Tibial artery (tissue), 4 donors: ENCODE measurements around the gene ASB2.

Experiments
- DNase-seq, 2 donors: peaks; one replicate each; pipeline ENCODE4 v3.0.0-alpha.2; 2019
- H3K27ac ChIP-seq, 2 donors: fragments of 200-600 bp; sonication (generic) in 1 of 2; 1 replicate in 1 of 2; 2 replicates in 1 of 2; pipeline ENCODE4 v1.5.1; 2018 to 2019; ENCODE audit warnings: mild to moderate bottlenecking in 1 of 2
- H3K27me3 ChIP-seq, 2 donors: fragments of 200-600 bp; sonication (generic) in 1 of 2; one replicate each; pipeline versions ENCODE4 v1.5.1 to v1.6.0; 2016 to 2019
- H3K36me3 ChIP-seq, 3 donors: fragments of 200-600 bp; sonication (generic) in 2 of 3; one replicate each; pipeline ENCODE4 v1.5.1; 2016 to 2019; ENCODE audit warnings: mild to moderate bottlenecking in 2 of 3
- H3K4me1 ChIP-seq, 4 donors: fragments of 200-600 bp; sonication (generic) in 2 of 4; 1 replicate in 3 of 4; 2 replicates in 1 of 4; pipeline ENCODE4 v1.5.1; 2016 to 2019
- H3K4me3 ChIP-seq, 2 donors: fragments of 200-600 bp; sonication (generic) in 1 of 2; 1 replicate in 1 of 2; 2 replicates in 1 of 2; pipeline ENCODE4 v1.5.1; 2018 to 2019; ENCODE audit warnings: mild to moderate bottlenecking in 2 of 2
- H3K9me3 ChIP-seq, 3 donors: fragments of 200-600 bp; sonication (generic) in 1 of 3; one replicate each; pipeline ENCODE4 v1.5.1; 2016 to 2019
- intact Hi-C: fragments of 100-400 bp; cut with DNase I; formaldehyde crosslinking; loops from one replicate; pipeline ENCODE4 v1.15.0; 2023; ENCODE audit warnings: low total_unique reads
- TF ChIP-seq, protein P1 (sequence below), 2 experiments: fragments of 200-600 bp in 1 of 2; fragments of 450-650 bp in 1 of 2; IDR thresholded peaks; one replicate each; pipeline ENCODE4 v1.5.1; 2017 to 2019; ENCODE audit warnings: antibody characterized with exemption in 2 of 2, mild to moderate bottlenecking in 1 of 2, moderate library complexity in 1 of 2

Gene ASB2

GRCh38 chr14:93926873-93927799 lies 49.2 kb downstream of the ASB2 start, which contains the start of gene FAM181A:
Gene FAM181A (plus strand): TSS chr14:93927344. CDS start chr14:93928286, 942 bp downstream.
- Histone ChIP-seq H3K9me3 (no peaks in the 10 kb centered on the region), H3K36me3 (peaks cover 0 to 16% (median 4%) of the 10 kb centered on the region in 3 donors), H3K4me1 (peaks cover 0 to 10% (median 0%) of the 10 kb centered on the region in 4 donors), H3K27ac (no peak within 1 kb of the TSS), H3K27me3 (no peaks in the 10 kb centered on the region), H3K4me3 (no peak within 1 kb of the TSS)
- intact Hi-C loops, result no loop called here
- TF ChIP-seq, protein P1, sequence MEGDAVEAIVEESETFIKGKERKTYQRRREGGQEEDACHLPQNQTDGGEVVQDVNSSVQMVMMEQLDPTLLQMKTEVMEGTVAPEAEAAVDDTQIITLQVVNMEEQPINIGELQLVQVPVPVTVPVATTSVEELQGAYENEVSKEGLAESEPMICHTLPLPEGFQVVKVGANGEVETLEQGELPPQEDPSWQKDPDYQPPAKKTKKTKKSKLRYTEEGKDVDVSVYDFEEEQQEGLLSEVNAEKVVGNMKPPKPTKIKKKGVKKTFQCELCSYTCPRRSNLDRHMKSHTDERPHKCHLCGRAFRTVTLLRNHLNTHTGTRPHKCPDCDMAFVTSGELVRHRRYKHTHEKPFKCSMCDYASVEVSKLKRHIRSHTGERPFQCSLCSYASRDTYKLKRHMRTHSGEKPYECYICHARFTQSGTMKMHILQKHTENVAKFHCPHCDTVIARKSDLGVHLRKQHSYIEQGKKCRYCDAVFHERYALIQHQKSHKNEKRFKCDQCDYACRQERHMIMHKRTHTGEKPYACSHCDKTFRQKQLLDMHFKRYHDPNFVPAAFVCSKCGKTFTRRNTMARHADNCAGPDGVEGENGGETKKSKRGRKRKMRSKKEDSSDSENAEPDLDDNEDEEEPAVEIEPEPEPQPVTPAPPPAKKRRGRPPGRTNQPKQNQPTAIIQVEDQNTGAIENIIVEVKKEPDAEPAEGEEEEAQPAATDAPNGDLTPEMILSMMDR (IDR thresholded peaks at IDR 0.05), result no peak
- DNase-seq, result no peak

GRCh38 chr14:93926245-93926872 lies 50.0 kb downstream of the ASB2 start:
- no peak overlapping the region for H3K4me3 ChIP-seq
- intact Hi-C loops, result no loop called here
- H3K4me1 ChIP-seq, result peaks cover 0 to 10% (median 0%) of the 10 kb centered on the region in 4 donors
- H3K9me3 ChIP-seq, result no peaks in the 10 kb centered on the region
- no peak for DNase-seq
- TF ChIP-seq, protein P1 (IDR thresholded peaks at IDR 0.05), result no peak
- H3K27ac ChIP-seq, result no peak overlapping the region
- H3K27me3 ChIP-seq, result no peaks in the 10 kb centered on the region
- H3K36me3 ChIP-seq, result peaks cover 0 to 8% (median 0%) of the 10 kb centered on the region in 3 donors

DNA sequence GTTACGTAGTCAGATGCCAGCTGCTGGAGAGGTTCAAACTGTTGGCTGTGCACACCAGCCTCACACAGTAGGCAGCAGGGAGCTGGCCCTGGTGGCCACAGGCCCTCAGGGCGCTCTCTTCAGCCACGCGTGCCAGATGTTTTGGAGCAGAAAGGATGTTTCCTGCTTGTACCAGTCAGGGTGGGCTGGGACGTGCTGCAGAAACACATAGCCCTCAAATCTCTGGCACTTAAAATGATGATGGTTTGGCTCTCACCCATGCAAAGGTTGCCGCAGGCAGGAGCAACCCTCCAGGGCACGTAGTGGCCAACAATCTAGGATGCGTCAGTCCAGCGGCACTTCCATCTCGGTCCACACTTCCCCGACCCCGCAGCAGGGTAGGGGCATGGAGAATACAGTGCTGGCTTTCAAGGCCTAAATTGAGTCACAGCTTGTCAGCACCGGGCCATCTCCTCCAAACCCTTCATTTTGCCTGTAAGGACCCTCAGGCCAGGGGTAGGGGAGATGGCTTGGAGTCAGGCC lies 50.9 kb downstream of the ASB2 start:
- intact Hi-C loops, result no loop called here
- TF ChIP-seq, protein P1 (IDR thresholded peaks at IDR 0.05), result no peak
- DNase-seq, result no peak
- Histone ChIP-seq H3K9me3 (no peaks in the 10 kb centered on the region), H3K27me3 (no peaks in the 10 kb centered on the region), H3K27ac (no peak overlapping the region), H3K4me3 (no peak overlapping the region), H3K4me1 (peaks cover 0 to 10% (median 0%) of the 10 kb centered on the region in 4 donors), H3K36me3 (no peaks in the 10 kb centered on the region)

DNA sequence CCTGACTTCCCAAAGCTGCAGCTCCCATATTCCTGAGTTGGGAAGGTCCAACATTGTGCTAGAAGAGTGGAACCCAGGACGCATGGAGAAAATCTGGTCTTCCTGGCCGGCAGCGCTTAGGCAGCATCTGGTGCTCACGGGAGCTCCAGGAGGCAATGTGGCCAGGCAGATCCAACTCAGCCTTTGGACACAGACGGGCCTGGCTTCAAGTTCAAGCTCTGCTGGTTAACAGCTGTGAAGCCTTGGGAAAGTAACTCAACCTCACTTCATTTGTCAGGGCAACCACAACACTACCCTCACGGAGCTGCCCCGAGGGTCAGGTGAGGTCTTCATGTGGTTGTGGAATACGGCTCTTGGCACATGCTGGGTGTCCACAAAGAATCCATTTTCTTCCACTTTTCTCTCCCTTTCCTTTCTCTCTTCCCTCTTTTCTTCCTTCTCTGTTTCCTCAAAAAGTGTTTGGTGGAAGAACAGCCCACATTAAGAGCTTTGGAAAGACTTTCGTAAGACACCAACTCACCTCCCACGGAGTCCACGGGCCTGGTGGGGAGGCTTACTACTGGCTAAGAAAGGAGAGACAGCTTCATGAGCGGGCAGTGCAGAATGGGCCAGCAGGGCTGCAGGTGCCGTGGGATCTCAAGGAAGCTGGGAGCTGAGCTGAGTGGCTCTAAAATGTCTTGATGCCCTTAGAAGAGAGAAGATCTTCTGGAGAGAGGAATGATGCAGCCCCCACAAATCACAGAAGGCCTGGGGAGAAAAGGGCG lies 51.6 kb downstream of the ASB2 start:
- intact Hi-C loops, result no loop called here
- TF ChIP-seq, protein P1 (IDR thresholded peaks at IDR 0.05), result no peak
- H3K36me3 ChIP-seq, result no peaks in the 10 kb centered on the region
- no peaks in the 10 kb centered on the region for H3K9me3 ChIP-seq
- H3K27me3 ChIP-seq, result no peaks in the 10 kb centered on the region
- no peak for DNase-seq
- H3K27ac ChIP-seq, result no peak overlapping the region
- no peak overlapping the region for H3K4me3 ChIP-seq
- H3K4me1 ChIP-seq, result peaks cover 0 to 10% (median 0%) of the 10 kb centered on the region in 4 donors

DNA sequence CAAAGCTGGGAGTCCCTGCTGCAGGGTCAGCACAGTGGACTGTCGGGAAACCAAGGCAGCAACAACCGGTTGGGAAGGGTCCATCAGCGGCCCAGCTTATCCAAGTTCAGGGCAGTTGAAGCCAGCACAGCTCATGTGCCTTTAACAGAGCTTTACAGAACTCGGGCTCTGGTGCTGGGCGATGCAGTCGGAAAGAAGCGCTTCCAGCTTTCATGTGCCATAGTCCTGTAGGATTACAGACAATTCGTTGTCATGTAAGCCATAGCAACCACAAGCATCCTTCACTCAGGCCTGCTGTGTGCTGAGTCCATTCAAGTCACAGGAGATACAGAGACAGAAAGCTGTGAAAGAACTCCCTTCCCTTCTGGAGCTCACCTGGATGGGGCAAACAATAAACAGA lies 52.7 kb downstream of the ASB2 start:
- TF ChIP-seq, protein P1 (IDR thresholded peaks at IDR 0.05), result no peak
- Histone ChIP-seq H3K4me1 (peaks cover 0 to 10% (median 0%) of the 10 kb centered on the region in 4 donors), H3K27me3 (no peaks in the 10 kb centered on the region), H3K27ac (no peak overlapping the region), H3K9me3 (no peaks in the 10 kb centered on the region), H3K36me3 (no peaks in the 10 kb centered on the region), H3K4me3 (no peak overlapping the region)
- intact Hi-C loops, result no loop called here
- DNase-seq, result no peak
